MCF 10A (cell line): Measurements from ENCODE around the gene CAPN9. TPM values are rescaled to one million over a fixed set of nuclear protein-coding genes. Genes with fewer than 3 reads are reported as not detected.

Experiments
- BruUV-seq: library from RNA; stranded (reverse); fragments of 400-500 nt; replicated peaks from 2 replicates; lab custom pipeline; 2021; lab: Mats Ljungman, UMichigan
- CTCF ChIA-PET: fragments of 300-600 bp; sonication (Branson Sonifier 250); formaldehyde crosslinking; extraction: SDS; loops from one replicate; lab custom pipeline; 2021; ENCODE audit warnings: antibody characterized with exemption, inconsistent platforms; lab: Yijun Ruan, JAX
- POLR2A ChIA-PET: fragments of 300-600, 350-650 bp; sonication (Branson Sonifier 250); formaldehyde crosslinking; extraction: SDS; loops from one replicate; lab custom pipeline; 2020; ENCODE audit warnings: antibody characterized with exemption, inconsistent platforms; lab: Yijun Ruan, JAX
- DNase-seq: peaks from one replicate; pipeline ENCODE4 v3.0.0-alpha.2; 2018; ENCODE audit not compliant: unreplicated experiment
- H3K27ac Mint-ChIP-seq: one replicate; pipeline ENCODE4 v1.8.0; 2022; ENCODE audit warnings: mild to moderate bottlenecking, low read depth, mixed read lengths; ENCODE audit not compliant: unreplicated experiment
- H3K27me3 Mint-ChIP-seq: one replicate; pipeline ENCODE4 v1.8.0; 2022; ENCODE audit warnings: mixed read lengths; ENCODE audit not compliant: insufficient read depth, unreplicated experiment
- H3K36me3 Mint-ChIP-seq: one replicate; pipeline ENCODE4 v1.8.0; 2022; ENCODE audit warnings: mild to moderate bottlenecking, moderate library complexity, mixed read lengths; ENCODE audit not compliant: insufficient read depth, unreplicated experiment
- H3K4me1 Mint-ChIP-seq: one replicate; pipeline ENCODE4 v1.8.0; 2022; ENCODE audit warnings: mixed read lengths; ENCODE audit not compliant: insufficient read depth, unreplicated experiment
- H3K4me3 Mint-ChIP-seq: one replicate; pipeline ENCODE4 v1.8.0; 2022; ENCODE audit warnings: mild to moderate bottlenecking, moderate library complexity, mixed read lengths; ENCODE audit not compliant: unreplicated experiment
- H3K9me3 Mint-ChIP-seq: one replicate; pipeline ENCODE4 v1.8.0; 2022; ENCODE audit warnings: mixed read lengths; ENCODE audit not compliant: unreplicated experiment
- CTCF ChIP-seq: fragments of 200-600 bp; IDR thresholded peaks from one replicate; pipeline ENCODE4 v1.8.0; 2022; ENCODE audit warnings: antibody characterized with exemption, mild to moderate bottlenecking; ENCODE audit not compliant: unreplicated experiment
- intact Hi-C: fragments of 100-400 bp; cut with micrococcal nuclease; formaldehyde crosslinking; loops from 2 replicates; pipeline ENCODE4 v1.14.1; 2022
- total RNA-seq: library from RNA; stranded (reverse); gene quantifications from 2 replicates; pipeline ENCODE4 v1.2.3, GENCODE V29; 2022

The CAPN9 gene
- total RNA-seq, 1 experiment from 2014 or later: not detected

GRCh38 chr1:230786385-230786753 lies 39.2 kb downstream of the CAPN9 start:
- DNase-seq: no peak
- intact Hi-C loops: no loop called here
- Mint-ChIP-seq H3K27me3 (peaks cover 31% of the 10 kb centered on the region), H3K9me3 (no peaks in the 10 kb centered on the region), H3K36me3 (no peaks in the 10 kb centered on the region), H3K4me1 (no peaks in the 10 kb centered on the region), H3K27ac (no peak overlapping the region), H3K4me3 (no peak overlapping the region)
- CTCF ChIA-PET: interaction anchor here (0.6 to 2.8 kb wide), 7 partner anchors 11 to 795 kb away, joined by 3 to 20 read pairs (median 3); no protein-coding TSS in a partner anchor
- POLR2A ChIA-PET: interaction anchor here (0.5 to 1.1 kb wide), 2 partner anchors 9 to 49 kb away, joined by 3 to 4 read pairs; no protein-coding TSS in a partner anchor
- BruUV-seq: no TSS peak
- TF ChIP-seq CTCF: no peak

DNA sequence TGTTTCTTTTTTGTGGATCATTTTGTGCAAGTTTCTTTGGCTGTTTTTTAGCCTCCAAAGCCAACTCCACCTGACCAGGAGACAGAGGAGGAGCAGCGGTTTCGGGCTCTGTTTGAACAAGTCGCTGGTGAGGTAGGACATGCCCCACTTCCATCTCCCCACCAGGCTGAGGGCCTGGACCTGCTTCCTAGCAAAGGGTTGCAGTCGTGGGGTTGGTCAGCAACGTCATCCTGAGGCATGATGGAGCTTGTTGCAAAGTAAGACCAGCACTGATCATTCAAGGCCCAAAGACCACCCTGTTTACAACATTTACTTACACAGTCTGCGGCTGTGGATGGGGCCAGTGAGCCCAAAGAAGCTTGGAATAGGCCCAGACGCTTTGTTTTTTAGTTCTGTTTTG lies 40.3 kb downstream of the CAPN9 start:
- ChIA-PET POLR2A (interaction anchor here (1.0 kb wide), 2 partner anchors 10 to 37 kb away, joined by 3 read pairs; no protein-coding TSS in a partner anchor), CTCF (interaction anchor here (0.6 to 2.8 kb wide), 6 partner anchors 10 to 1133 kb away, joined by 3 to 20 read pairs (median 4); no protein-coding TSS in a partner anchor)
- TF ChIP-seq CTCF: no peak
- Mint-ChIP-seq H3K9me3 (no peaks in the 10 kb centered on the region), H3K27ac (no peak overlapping the region), H3K4me1 (no peaks in the 10 kb centered on the region), H3K4me3 (no peak overlapping the region), H3K36me3 (no peaks in the 10 kb centered on the region), H3K27me3 (peaks cover 42% of the 10 kb centered on the region)
- BruUV-seq: no TSS peak
- intact Hi-C loops: no loop called here
- no peak for DNase-seq

- DNase-seq: no peak
- Mint-ChIP-seq H3K27me3 (peaks cover 42% of the 10 kb centered on the region), H3K9me3 (no peaks in the 10 kb centered on the region), H3K4me3 (no peak overlapping the region), H3K4me1 (no peaks in the 10 kb centered on the region), H3K36me3 (no peaks in the 10 kb centered on the region), H3K27ac (no peak overlapping the region)
- ChIA-PET POLR2A (no interaction called here), CTCF (interaction anchor here (0.5 to 2.8 kb wide), 3 partner anchors 9 to 68 kb away, joined by 3 to 20 read pairs (median 3); no protein-coding TSS in a partner anchor)
- no peak for TF ChIP-seq CTCF
- intact Hi-C loops: no loop called here
- BruUV-seq: no TSS peak
Measured at GRCh38 chr1:230788561-230789275, 41.5 kb downstream of the CAPN9 start.

- Mint-ChIP-seq H3K9me3 (no peaks in the 10 kb centered on the region), H3K27me3 (peaks cover 42% of the 10 kb centered on the region), H3K27ac (no peak overlapping the region), H3K4me1 (no peaks in the 10 kb centered on the region), H3K4me3 (no peak overlapping the region), H3K36me3 (no peaks in the 10 kb centered on the region)
- ChIA-PET CTCF (interaction anchor here (0.6 to 1.1 kb wide), 3 partner anchors 9 to 16 kb away, joined by 3 to 4 read pairs (median 3); no protein-coding TSS in a partner anchor), POLR2A (interaction anchor here (0.5 kb wide), 1 partner anchor 9 kb away, joined by 3 read pairs; no protein-coding TSS in a partner anchor)
- no TSS peak for BruUV-seq
- no peak for TF ChIP-seq CTCF
- intact Hi-C loops: no loop called here
- no peak for DNase-seq
Measured at GRCh38 chr1:230790026-230790425, 42.8 kb downstream of the CAPN9 start.
